ENCODE data around the gene TMEM272.

Gene TMEM272

GRCh38 chr13:51849145-51850101 lies 4.4 kb upstream of the TMEM272 start:
- no peak for FAIRE-seq

GRCh38 chr13:51848674-51849073 lies 3.7 kb upstream of the TMEM272 start:
- no peak for FAIRE-seq

GRCh38 chr13:51846756-51847155 lies 1.8 kb upstream of the TMEM272 start:
- FAIRE-seq, result no peak

- FAIRE-seq, result no peak
Measured at GRCh38 chr13:51845574-51846318, 769 bp upstream of the TMEM272 start.

- FAIRE-seq, result no peak
Measured at GRCh38 chr13:51843529-51843928, 1.4 kb downstream of the TMEM272 start.

- no peak for FAIRE-seq
Measured at GRCh38 chr13:51841732-51842131, 3.2 kb downstream of the TMEM272 start.

- no peak for FAIRE-seq
Measured at GRCh38 chr13:51840917-51841316, 4.1 kb downstream of the TMEM272 start.

- no peak for FAIRE-seq
Measured at GRCh38 chr13:51839711-51840540, 5.1 kb downstream of the TMEM272 start.

GRCh38 chr13:51838240-51838846 lies 6.6 kb downstream of the TMEM272 start:
- FAIRE-seq, result no peak

- FAIRE-seq, result no peak
Measured at GRCh38 chr13:51837016-51837415, 8.0 kb downstream of the TMEM272 start.

GRCh38 chr13:51834581-51835171 lies 10.3 kb downstream of the TMEM272 start:
- no peak for FAIRE-seq

- no peak for FAIRE-seq
Measured at GRCh38 chr13:51833980-51834379, 11.0 kb downstream of the TMEM272 start.

GRCh38 chr13:51832471-51833152 lies 12.4 kb downstream of the TMEM272 start:
- FAIRE-seq, result no peak

GRCh38 chr13:51831519-51831918 lies 13.5 kb downstream of the TMEM272 start:
- FAIRE-seq, result no peak

- no peak for FAIRE-seq
Measured at GRCh38 chr13:51829568-51829899, 15.4 kb downstream of the TMEM272 start.

GRCh38 chr13:51828730-51829567 lies 16.0 kb downstream of the TMEM272 start:
- no peak for FAIRE-seq

GRCh38 chr13:51827254-51827653 lies 17.7 kb downstream of the TMEM272 start:
- FAIRE-seq, result no peak

- no peak for FAIRE-seq
Measured at GRCh38 chr13:51826606-51827005, 18.4 kb downstream of the TMEM272 start.

GRCh38 chr13:51825681-51826254 lies 19.2 kb downstream of the TMEM272 start:
- no peak for FAIRE-seq

- FAIRE-seq, result no peak
Measured at GRCh38 chr13:51825165-51825592, 19.8 kb downstream of the TMEM272 start.

Measured in colon (tissue), 2 donors.